GM18951 (cell line): Measurements from ENCODE around the gene CSTPP1.
"Not testable (repeated sequence)": the region's sequence is repeated elsewhere in the genome, so short reads cannot be mapped to it uniquely, and the experiment has no call there.

Experiments
- POLR2A ChIP-seq: IDR thresholded peaks from 4 replicates; pipeline ENCODE4 v1.6.1; 2011; ENCODE audit warnings: mild to moderate bottlenecking; ENCODE audit not compliant: insufficient read length, insufficient read depth; ENCODE audit errors: extremely low read depth
- in situ Hi-C: fragments of 300-500 bp; cut with MboI; formaldehyde crosslinking; loops from one replicate; pipeline ENCODE4 v1.12.0; 2022; ENCODE audit warnings: low sequenced_read_pairs, mixed read lengths, inconsistent platforms; ENCODE audit not compliant: unreplicated experiment

CSTPP1 gene

DNA sequence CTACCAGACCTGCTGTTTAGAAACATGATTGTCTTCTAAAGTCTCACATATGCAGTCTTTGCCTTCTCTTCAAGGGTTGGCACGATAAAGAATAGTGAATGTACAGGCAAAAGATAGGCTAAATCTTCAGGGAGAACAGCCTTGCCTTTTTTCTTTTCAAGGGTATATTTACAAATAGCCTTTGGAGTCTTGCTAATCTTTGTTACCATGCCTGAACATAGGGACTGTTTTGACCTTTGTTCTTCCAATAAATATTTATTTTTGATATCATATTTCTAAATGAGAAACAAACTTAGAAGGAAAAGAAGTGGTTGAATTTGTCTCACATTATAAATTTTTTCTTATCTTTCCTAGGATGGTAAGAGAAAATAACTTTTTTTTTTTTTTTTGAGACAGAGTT is 12.7 kb downstream of the CSTPP1 start:
- in situ Hi-C loops: no loop called here

DNA sequence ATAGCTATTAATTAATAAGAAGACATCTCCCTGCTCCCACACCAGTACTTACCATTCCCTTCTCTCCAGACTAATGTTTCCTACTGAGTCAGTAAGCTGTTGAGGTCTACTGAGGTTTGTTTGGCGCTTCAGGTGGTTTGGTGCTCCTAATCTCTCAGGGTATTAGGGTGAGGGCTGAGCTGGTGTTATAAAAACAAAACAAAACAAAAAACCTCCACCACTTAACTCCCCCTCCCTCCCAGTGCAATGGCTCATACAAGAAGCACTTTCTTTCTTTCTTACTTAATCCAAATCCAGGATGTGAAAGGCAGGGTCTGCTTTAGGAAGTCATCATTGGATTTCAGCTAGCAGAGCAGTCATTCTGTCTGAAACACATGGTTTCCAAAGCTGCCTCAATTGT is 15.3 kb downstream of the CSTPP1 start:
- in situ Hi-C loops: no loop called here
- TF ChIP-seq POLR2A: no peak

More for the DNA sequence above, 12.7 kb downstream of the CSTPP1 start:
- no peak for TF ChIP-seq POLR2A

DNA sequence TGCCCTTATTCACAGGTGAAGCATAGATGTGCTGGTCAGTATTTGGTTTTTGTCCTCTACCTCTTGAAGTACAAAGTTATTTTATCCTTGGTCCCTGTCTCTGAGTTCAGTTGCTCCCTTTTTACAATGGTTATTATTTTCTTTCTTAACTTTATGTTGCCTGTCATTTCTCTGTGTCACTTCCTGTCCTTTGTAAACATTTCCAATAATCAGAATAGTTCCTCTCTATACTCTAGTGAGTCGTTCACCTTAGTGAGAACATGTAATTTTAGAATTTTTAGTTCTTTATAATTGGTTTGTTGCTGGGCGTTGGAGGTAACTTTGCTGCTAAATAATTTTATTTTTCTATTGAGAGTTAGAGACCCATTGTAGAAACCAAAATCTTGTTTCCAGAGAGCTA is 16.0 kb downstream of the CSTPP1 start:
- in situ Hi-C loops: no loop called here
- no peak for TF ChIP-seq POLR2A

DNA sequence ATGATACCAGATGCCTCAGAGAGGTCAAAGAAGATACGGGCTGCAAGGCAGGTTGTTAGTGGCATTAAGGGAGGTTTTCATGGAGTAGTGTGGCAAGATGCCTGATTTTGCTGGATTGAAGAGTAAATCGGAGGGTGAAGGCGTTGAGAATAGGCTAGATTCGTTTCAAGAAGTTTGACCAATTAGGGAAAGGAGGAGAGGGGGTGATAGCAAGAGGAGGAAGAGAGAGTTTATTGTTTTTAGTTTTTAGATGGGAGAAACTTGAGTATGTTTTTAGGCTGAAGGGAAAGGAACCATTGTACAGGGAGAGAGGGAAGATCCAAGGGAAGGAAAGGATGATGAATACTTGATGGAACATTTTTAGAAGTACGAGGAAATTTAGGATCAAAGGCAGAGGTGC is 16.5 kb downstream of the CSTPP1 start:
- in situ Hi-C loops: no loop called here
- TF ChIP-seq POLR2A: no peak

DNA sequence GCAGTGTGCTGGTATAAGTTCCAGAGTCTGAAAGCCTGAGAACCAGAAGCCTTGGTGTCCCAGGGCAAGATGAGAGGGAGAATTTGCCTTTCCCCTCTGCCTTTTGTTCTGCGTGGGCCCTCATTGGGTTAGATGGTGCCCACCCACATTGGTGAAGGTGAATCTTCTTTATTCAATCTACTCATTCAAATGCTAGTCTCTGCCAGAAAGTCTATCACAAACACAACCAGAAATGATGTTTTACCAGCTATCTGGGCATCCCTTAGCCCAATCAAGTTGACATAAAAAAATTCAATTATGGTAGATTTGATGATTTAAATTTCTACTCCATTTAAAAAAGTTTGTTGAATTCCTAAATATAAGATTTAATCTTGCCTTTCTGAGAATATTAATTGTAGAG is 22.2 kb downstream of the CSTPP1 start:
- in situ Hi-C loops: no loop called here
- TF ChIP-seq POLR2A: no peak

DNA sequence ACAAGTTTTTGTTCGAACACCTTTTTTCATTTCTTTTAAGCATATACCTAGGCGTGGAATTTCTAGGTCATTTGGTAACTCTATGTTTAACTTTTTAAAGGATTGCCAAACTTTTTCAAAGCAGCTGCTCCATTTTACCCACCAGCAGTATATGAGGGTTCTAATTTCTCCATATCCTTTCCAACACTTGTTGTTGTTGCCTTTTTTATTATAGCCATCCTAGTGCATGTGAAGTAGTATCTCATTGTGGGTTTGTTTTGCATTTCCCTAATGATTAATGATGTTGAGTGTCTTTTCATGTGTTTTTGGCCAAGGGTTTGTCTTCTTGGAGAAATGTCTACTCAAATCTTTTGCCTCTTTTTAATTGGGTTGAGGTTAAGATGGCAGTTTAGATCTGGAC is 24.5 kb downstream of the CSTPP1 start:
- no peak for TF ChIP-seq POLR2A
- in situ Hi-C loops: no loop called here

DNA sequence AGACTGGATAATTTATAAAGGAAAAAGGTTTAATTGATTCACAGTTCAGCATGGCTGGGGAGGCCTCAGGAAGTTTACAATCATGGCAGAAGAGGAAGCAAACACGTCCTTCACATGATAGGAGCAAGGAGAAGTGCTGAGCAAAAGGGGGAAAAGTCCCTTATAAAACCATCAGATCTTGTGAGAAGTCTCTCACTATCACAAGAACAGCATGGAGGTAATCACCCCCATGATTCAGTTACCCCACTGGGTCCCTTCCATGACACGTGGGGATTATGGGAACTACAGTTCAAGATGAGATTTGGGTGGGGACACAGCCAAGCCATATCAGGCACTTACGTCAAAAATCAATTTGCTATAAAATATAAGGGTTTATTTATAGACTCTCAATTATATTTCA is 25.3 kb downstream of the CSTPP1 start:
- in situ Hi-C loops: not testable (repeated sequence)

DNA sequence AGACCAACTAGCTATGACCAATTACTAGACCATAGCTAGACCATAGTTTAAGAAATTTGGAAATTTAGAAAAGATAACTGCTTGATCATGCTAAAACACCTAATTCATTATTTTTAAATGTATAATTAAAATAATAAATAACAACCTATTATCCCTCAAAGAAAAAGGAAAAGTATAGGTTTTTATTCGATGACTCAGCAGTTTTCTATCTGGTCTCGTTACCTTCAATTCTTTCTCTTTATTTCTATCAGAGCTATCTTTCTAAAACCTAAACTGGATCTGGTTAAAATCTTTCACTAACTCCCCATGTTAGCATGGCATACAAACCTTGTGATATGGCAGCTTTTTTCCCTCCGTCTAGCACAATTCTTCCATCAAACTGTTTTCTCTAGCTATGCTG is 27.3 kb downstream of the CSTPP1 start:
- TF ChIP-seq POLR2A: no peak
- in situ Hi-C loops: no loop called here

DNA sequence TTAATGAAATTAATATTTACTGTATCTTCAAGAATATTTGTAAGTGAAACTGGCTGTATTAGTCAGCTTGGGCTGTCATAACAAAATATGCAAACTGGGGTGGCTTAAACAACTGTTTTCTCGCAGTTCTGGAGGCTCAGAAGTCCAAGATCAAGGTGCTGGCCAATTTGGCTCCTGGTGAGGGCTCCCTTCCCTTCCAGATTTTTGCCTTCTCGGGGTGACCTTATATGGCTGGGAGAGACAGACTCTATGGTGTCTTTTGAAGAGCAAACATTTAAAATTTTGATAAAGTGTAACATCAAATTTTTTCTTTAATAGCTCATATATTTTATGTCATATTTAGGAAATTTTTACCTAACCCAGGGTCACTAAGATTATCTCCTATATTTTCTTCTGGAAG is 30.2 kb downstream of the CSTPP1 start:
- no peak for TF ChIP-seq POLR2A

DNA sequence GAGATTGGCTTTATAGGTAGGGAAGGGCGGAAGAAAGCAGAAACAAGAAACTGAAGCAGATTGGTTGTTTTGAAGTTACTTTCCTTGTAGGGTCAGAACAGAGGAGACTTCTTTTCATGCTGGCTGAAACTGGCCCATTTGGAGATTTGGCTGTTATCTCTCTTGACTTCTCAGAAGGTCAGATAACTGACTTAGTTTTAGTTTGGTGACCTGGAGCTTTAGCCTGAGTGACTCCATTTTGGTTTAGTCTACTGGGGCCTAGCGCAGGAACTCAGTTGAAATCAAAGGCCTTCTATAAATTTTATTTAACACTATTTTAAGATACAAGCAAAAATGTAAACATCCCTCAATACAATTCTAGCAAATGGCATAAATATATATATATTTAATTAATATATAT is 31.4 kb downstream of the CSTPP1 start:
- TF ChIP-seq POLR2A: no peak
- in situ Hi-C loops: no loop called here

More for the DNA sequence above, 30.2 kb downstream of the CSTPP1 start:
- in situ Hi-C loops: no loop called here

DNA sequence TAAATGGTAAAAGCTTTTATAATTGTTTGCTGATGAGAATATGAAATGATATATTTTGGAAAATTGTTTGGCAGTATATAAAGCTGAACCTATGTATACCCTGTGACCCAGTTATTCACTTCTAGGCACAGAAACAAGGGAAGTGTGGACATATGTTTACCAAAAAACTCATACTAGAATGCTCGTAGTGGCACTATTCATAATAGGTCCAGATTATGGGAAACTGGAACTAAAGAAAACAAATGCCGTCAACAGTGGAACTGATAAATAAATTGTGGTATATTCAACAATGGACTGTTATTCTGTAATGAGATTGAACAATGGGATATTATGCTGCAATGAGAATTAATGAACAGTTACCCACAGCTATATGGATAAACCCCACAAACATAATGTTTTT is 32.8 kb downstream of the CSTPP1 start:
- no peak for TF ChIP-seq POLR2A
- in situ Hi-C loops: no loop called here

DNA sequence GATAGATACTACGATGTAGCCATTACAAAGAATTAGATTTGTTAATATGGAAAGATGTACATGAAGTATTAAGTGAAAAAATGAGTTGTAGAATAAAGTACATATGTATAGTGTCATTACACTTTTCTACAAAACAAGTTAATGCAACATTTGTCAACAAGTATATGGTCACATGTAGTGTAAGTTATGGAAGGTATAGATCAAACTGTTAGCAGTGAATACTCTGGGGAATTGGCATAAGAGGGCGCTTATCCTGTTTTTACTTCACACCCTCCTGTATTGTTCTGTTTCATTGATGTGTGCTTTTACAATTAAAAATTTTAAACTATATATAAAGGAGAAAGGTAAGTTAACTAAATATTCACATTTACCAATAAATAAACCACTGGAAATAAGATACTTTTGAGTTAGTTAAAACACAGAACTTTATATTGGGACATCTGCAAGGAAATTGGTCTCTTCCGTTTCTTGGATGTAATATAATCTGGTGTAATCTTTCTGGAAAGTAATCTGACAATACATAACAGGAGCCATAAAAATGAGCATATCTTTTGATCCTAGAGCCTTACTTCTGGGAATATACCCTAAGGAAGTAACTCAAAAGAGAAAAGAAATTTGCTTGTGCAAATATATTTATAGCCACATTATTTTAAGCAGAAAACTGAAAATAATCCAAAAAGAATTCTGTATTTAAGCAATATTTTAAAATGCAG is 34.5 kb downstream of the CSTPP1 start:
- in situ Hi-C loops: no loop called here

DNA sequence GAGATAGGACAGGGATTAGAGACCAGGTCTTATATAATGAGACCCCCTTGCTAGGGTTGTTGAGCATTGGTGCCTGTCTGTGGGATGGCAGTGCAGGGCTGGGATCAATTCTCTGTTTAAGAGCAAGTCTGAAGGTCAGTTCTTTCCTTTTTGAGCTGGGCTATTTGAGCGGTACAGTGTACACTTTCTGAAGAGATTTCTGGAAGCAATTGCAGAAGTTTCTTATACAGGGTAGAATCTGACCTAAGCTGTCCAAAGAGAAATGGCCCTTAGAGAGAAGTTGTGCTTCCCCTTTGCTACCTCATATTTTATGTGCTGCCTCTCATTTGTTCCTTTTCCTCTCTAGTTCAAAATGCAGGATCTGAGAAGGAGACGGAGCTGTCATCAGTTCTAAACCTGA is 35.8 kb downstream of the CSTPP1 start:
- no peak for TF ChIP-seq POLR2A
- in situ Hi-C loops: no loop called here

More for the DNA sequence above, 34.5 kb downstream of the CSTPP1 start:
- TF ChIP-seq POLR2A: no peak

DNA sequence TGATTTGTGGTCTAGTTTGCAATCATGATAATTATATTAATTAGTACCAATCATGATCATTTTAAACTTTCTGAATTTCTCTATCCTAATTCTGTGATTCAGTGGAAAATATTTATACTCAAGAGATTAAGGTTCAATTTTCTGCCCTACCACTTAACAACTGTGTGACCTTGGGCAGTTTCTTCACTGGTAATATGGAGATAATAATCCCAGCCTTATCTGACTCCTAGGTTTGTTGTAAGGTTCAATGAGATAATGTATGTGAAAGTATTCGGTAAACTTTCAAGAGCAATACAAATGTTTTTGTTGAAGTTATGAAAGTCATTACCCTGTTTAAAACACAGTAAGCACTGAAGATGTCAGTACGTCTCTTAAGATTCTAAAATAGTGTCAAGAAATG is 36.3 kb downstream of the CSTPP1 start:
- in situ Hi-C loops: no loop called here

DNA sequence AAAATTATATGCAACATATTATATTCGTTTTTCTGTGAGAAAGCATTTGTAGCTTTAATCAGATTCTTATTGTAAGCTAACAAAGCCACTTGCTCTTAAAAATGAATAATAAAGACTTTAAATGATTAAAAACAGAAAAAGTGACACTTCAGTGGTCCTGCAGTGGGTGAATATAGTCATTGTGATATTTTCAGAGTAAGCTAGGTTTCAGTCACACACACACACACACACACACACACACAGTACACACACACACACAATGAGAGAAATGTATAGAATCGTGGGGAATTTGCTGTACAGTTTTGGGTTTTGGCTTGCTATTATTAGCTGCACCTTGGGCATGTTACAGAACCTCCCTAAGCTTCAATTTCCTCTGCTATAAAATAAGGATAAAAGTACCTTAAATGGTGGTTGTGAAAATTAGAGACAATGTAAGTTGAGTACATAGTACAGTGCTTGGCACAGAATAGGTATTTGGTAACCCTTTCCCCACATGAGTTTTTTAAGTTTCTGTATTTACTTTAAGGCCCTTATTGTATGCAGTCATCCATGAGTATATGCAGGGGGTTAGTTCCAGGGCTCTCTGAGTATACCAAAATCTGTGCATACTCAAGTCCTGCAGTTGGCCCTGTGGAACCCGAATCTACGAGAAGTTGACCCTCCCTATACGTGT is 39.8 kb downstream of the CSTPP1 start:
- in situ Hi-C loops: no loop called here
- no peak for TF ChIP-seq POLR2A

More for the DNA sequence above, 36.3 kb downstream of the CSTPP1 start:
- TF ChIP-seq POLR2A: no peak
